Peyer's patch (tissue), 4 donors: Measurements from ENCODE around the gene MCUR1.

Experiments
- POLR2A ChIP-seq, 2 donors: fragments of 450-650 bp; IDR thresholded peaks; one replicate each; pipeline ENCODE4 v1.5.1; 2017; ENCODE audit warnings: antibody characterized with exemption in 2 of 2, mild to moderate bottlenecking in 2 of 2, moderate library complexity in 2 of 2
- TF ChIP-seq, protein P1 (sequence below), 6 experiments: fragments of 450-650 bp in 4 of 6; fragments of 200-600 bp in 2 of 6; sonication (generic) in 1 of 6; IDR thresholded peaks; one replicate each; pipeline ENCODE4 v1.5.1; 2017 to 2019; ENCODE audit warnings: antibody characterized with exemption in 6 of 6, mild to moderate bottlenecking in 3 of 6, moderate library complexity in 1 of 6

DNA sequence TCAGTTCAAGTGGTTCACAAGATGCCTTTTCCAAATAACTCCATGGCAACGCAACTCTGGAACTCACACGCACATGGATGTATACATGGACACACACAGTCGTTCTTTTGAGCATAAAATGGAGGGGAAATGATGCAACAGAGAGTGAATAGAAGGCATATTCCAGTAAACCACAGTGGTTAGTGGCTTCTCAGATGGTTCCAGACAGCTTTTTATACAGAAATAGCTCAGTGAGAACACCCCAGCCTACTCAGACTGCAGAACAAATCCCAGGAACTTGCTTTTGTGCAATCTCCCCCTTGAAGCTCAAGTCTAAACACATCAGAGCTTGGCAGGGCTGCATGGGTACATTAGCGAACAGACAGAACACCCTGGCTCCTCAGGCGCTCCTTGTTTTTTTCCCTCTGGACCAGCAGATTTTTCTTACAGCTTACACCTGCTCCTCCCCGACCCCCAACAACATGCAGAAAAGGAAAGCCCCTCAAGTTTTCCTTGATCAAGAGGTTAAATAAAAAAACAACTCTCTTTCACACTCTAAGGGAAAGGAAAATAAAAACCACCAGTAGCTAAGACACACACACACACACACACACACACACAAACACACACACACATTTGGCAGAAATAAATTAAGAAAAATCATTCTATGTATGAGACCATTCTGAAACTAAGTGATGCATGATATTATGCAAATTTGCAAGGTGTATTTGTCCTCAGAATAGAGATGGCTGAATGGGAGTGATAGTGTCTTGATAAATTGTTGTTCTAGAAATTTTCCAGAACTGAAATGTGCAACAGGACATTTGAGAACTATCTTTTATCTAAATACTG is 51.5 kb downstream of the MCUR1 start:
- TF ChIP-seq POLR2A (IDR thresholded peaks at IDR 0.05) = no peak
- TF ChIP-seq, protein P1, sequence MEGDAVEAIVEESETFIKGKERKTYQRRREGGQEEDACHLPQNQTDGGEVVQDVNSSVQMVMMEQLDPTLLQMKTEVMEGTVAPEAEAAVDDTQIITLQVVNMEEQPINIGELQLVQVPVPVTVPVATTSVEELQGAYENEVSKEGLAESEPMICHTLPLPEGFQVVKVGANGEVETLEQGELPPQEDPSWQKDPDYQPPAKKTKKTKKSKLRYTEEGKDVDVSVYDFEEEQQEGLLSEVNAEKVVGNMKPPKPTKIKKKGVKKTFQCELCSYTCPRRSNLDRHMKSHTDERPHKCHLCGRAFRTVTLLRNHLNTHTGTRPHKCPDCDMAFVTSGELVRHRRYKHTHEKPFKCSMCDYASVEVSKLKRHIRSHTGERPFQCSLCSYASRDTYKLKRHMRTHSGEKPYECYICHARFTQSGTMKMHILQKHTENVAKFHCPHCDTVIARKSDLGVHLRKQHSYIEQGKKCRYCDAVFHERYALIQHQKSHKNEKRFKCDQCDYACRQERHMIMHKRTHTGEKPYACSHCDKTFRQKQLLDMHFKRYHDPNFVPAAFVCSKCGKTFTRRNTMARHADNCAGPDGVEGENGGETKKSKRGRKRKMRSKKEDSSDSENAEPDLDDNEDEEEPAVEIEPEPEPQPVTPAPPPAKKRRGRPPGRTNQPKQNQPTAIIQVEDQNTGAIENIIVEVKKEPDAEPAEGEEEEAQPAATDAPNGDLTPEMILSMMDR (IDR thresholded peaks at IDR 0.05) = no peak
